Measurements from ENCODE around the gene NKD1. TPM values are rescaled to one million over a fixed set of nuclear protein-coding genes. Genes with fewer than 3 reads are reported as not detected.

NKD1 gene
- total RNA-seq, 1 donor from 2014 or later: 7.9 TPM

GRCh38 chr16:50673496-50674275 is 125.5 kb downstream of the NKD1 start:
- DNase-seq (ENCODE audit: low spot score): no peak

- DNase-seq (ENCODE audit: low spot score): no peak
Observed at GRCh38 chr16:50674831-50675230, 126.6 kb downstream of the NKD1 start.

- no peak for DNase-seq (ENCODE audit: low spot score)
Observed at GRCh38 chr16:50675686-50676610, 127.8 kb downstream of the NKD1 start.

- DNase-seq (ENCODE audit: low spot score): no peak
Observed at GRCh38 chr16:50676684-50677225, 128.6 kb downstream of the NKD1 start.

GRCh38 chr16:50677351-50677750 is 129.2 kb downstream of the NKD1 start:
- DNase-seq (ENCODE audit: low spot score): no peak

- DNase-seq (ENCODE audit: low spot score): no peak
Observed at GRCh38 chr16:50678531-50678930, 130.3 kb downstream of the NKD1 start.

- DNase-seq (ENCODE audit: low spot score): no peak
Observed at GRCh38 chr16:50679266-50679665, 131.1 kb downstream of the NKD1 start.

GRCh38 chr16:50679676-50680555 is 131.7 kb downstream of the NKD1 start:
- no peak for DNase-seq (ENCODE audit: low spot score)

GRCh38 chr16:50680556-50680893 is 132.3 kb downstream of the NKD1 start:
- no peak for DNase-seq (ENCODE audit: low spot score)

GRCh38 chr16:50681021-50681885 is 133.1 kb downstream of the NKD1 start, which contains the start of gene SNX20:
Gene SNX20, minus strand, starts transcription at chr16:50681312. Its CDS starts 3,786 bp downstream, at chr16:50677526.
- no peak for DNase-seq (ENCODE audit: low spot score)

GRCh38 chr16:50683689-50684374 is 135.6 kb downstream of the NKD1 start:
- DNase-seq (ENCODE audit: low spot score): no peak

GRCh38 chr16:50684823-50685461 is 136.7 kb downstream of the NKD1 start:
- no peak for DNase-seq (ENCODE audit: low spot score)

GRCh38 chr16:50685462-50686063 is 137.4 kb downstream of the NKD1 start:
- no peak for DNase-seq (ENCODE audit: low spot score)

GRCh38 chr16:50688083-50688482 is 139.9 kb downstream of the NKD1 start:
- DNase-seq (ENCODE audit: low spot score): peak; percentile 75

GRCh38 chr16:50688867-50689266 is 140.7 kb downstream of the NKD1 start:
- no peak for DNase-seq (ENCODE audit: low spot score)

GRCh38 chr16:50690177-50690576 is 142.0 kb downstream of the NKD1 start:
- no peak for DNase-seq (ENCODE audit: low spot score)

- DNase-seq (ENCODE audit: low spot score): no peak
Observed at GRCh38 chr16:50692644-50692998, 144.4 kb downstream of the NKD1 start.

GRCh38 chr16:50692999-50693781 is 145.0 kb downstream of the NKD1 start, which contains the start of gene NOD2:
Gene NOD2, plus strand, starts transcription at chr16:50693606. Its CDS starts 5,890 bp downstream, at chr16:50699496.
- no peak for DNase-seq (ENCODE audit: low spot score)

Data from umbilical cord (tissue), 2 donors.